NCI-H69 (cell line): ENCODE measurements around the gene CDC5L.
A peak's percentile ranks its signal among the peaks of the same experiment; 100 is the strongest.
"Not testable (repeated sequence)": the region's sequence is repeated elsewhere in the genome, so short reads cannot be mapped to it uniquely, and the experiment has no call there.

Source experiments
- DNase-seq: peaks from one replicate; lab custom pipeline; 2025; lab: John Stamatoyannopoulos, UW

Gene CDC5L

DNA sequence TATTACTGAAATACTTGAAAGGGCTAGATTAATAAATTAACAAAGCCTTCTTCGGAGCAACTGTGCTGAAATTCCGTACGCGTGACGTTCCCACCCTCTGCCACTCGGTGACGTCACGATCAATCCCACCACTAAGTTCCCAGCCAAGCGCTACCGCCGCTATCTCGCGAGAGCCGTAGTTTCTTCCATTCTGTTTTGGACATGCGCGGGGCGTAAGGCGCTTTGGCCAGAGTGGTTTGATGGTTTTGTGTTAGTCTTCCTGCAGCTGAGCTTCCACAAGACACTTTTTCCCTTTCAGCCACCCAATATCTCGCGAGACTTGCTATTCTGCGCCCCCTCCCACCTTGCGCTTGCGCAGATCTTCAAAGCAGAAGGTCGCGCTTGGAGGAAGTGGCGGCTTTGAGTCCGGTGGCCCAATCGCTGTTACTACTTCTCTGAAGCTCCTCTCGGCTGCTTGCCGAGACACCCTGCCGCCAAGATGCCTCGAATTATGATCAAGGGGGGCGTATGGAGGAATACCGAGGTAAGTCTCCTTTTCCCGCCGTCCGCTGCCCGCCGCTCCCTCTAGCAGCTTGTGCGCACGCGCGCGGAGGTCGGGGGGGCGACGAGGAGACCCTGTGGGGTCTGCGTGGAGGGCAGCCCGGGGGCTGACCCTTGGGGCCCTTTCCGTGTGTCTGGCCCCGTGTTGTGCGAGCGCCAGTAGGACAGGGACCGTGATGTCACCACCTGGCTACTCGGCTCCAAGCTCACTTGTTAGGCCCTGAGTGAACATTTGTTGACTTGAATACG is at the start of gene CDC5L:
CDC5L (plus strand) TSS at position 361 of the 789 bp plus-strand sequence; CDS start at position 479, 118 bp downstream.
- DNase-seq: peak; percentile 99

DNA sequence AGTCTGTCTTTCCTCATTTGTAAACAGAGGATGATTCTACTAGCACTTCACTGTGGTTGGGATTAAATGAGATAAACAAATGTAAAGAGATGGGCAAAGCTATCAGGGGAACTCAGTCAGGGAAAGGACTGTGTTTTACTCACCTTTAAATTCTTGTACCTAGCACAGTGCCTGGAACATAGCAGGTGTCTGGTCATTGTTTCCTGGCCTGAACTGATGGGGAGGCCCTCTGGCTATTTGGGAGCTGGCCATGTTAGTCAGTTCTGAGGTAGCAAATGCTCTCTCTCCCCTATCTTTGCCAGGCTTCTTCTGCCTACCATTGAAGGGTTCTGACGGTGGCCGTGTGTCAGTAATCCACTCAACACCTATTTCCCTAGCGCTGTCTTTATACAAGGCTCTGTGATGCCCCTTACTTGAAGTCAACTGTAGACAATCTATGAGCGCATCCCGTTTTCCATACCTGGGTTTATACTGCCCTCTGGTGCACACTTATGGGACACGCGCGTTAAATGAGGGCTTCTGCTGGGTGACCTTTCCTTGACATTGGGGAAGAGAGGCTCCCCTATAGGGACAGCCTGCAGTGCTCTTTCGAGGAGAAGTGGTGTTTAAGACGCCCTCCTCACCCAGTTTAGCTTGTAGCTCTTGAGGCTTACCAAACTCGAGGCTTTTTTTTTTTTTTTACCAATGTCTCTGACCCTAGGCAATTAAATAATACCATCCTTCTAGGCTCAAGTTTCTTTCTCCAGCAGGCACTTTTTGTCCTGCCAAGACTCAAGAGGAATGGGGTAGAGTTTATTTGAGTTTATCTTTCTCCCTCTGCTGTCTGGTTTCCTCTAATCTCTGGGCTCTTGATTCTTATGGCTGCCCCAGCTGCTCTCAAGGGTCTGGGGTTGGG is 49.0 kb upstream of the CDC5L start:
- DNase-seq: peak; percentile 85

- no peak for DNase-seq
Measured at GRCh38 chr6:44339301-44339700, 48.2 kb upstream of the CDC5L start.

DNA sequence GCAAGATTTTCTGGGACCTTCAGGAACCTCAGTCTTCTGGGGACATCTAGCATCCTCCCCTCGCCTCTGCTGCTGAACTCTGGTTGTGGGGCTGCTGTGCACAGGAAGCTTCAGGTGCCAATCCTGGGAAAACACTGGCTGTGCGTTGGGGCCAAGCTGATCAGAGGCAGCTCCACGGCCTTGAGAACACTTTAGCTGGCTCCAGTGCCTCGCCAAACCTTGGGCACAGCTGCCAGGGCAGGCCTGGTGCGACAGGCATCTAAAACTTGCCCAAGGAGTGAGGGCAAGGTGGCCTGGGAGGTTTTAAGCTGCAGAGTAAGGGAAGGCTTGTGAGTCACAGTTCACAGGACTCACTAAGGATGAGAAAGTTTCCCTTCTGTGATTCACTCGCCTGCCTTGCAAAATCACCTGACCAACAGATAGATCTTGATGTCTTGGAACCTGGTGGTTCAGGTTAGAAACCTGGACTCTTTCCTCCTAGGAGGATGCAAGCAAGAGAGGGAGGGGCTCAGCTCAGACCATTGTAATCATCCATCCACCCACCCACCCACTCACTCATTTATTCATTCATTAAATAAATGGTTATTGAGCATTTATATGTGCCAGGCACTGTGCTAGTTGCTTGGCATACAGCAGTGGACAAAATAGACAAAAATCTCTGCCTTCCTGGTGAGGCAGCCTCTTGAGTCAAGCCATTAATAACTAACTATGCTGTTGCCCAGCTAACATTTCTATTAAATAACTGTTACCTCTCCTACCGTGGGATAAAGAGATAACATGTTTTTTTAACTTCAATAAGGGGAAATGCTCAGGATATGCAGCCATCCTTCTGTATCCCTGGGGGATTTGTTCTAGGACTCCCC is 47.5 kb upstream of the CDC5L start:
- DNase-seq: no peak

DNA sequence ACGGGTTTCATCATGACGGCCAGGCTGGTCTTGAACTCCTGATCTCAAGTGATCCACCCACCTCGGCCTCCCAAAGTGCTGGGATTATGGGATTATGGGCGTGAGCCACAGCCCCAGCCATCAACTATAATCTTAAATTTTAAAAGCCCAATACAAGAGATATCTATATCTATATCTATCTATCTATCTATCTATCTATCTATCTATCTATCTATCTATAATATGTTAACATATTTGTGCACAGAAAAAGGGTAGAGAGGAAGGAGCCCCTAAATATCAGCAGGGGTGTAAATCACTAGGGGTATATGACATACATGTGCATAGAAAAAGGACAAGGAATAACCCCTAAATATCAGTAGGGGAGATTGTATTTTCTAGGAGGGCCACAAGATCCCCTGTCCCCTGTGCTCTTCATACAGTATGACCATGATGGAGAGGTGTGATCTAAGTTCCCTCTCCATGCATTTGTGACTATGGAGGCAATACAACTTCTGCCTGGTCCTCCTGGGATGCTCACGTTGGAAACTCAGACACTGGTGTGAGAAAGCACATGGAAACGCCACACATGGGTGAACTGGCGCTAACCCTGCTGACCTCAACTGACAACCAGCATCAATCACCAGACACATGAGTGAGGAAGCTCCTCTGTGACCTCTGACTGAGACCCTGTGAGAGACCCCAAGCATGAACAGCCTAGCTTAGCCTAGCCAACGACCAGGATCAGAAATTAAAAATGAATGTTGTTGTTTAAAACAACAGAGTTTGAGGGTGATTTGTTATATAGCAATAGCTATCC is 46.2 kb upstream of the CDC5L start:
- DNase-seq: no peak

DNA sequence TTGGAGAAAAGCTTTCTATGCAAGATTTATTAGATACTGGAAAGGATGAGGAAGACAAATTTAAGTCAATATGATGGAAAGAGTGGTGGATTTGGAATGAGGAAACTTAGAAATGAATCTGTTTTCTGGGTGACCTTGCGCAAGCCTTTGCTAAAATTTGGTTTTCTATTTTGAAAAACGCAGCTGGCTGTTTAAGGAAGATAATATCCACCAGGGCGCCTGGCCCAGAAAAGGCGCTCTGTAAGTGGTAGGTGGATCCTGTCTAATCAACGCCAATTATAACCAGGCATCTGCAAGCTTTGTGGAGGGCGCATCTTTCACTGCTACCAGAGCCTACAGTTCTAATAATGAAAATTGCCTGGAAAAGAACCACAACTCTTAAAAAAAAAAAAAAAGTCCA is 45.5 kb upstream of the CDC5L start:
- DNase-seq: peak; percentile 80

DNA sequence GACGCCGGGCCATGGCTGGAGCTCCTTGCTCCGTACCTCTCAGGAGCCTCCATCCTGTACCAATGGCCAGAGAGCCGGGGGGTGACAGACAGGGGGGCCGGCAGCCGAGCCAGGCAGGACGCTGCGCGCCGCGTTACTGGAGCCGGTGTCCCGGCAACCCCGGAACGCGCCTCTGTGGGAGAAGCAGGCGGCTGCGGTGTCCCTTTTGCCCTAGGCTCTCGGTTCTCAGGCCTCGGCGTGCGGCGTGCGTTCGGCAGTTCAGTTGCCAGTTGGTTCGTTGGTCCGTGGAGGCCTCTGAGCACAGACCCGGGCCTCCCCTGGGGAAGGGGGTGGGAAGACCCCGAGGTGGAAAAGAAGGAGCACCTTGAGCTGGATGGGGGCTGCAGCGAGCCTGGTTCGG is 45.0 kb upstream of the CDC5L start, which contains the start of gene SPATS1:
SPATS1 (plus strand) TSS at position 162 of the 400 bp plus-strand sequence. CDS start 446 bp downstream, outside the sequence.
- DNase-seq: peak; percentile 80

DNA sequence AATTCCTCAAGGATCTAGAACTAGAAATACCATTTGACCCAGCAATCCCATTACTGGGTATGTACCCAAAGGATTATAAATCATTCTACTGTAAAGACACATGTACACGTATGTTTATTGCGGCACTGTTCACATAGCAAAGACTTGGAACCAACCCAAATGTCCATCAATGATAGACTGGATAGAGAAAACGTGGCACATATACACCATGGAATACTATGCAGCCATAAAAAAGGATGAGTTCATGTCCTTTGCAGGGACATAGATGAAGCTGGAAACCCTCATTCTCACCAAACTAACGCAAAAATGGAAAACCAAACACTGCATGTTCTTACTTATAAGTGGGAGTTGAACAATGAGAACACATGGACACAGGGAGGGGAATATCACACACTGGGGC is 40.7 kb upstream of the CDC5L start:
- not testable (repeated sequence) for DNase-seq

GRCh38 chr6:44349904-44350649 is 37.4 kb upstream of the CDC5L start:
- no peak for DNase-seq

- DNase-seq: not testable (repeated sequence)
Measured at GRCh38 chr6:44350650-44350994, 36.9 kb upstream of the CDC5L start.

GRCh38 chr6:44352259-44352658 is 35.2 kb upstream of the CDC5L start:
- no peak for DNase-seq

DNA sequence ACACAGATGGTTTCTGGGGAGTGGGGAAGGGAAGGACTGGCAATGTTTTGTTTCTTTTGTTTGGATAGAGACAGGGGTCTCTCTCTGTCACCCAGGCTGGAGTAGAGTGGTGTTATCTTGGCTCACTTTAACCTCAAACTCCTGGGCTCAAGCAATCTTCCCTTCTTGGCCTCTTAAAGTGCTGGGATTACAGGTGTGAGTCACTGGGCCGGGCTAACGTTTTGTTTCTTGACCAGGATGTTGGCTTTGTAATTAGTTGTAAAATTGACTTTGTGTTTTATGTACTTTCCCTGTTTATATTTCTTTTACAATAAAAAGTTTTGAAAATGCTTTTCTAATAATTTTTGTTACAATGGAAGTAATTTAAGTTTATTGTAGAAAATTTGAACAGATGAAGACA is 34.2 kb upstream of the CDC5L start:
- no peak for DNase-seq

DNA sequence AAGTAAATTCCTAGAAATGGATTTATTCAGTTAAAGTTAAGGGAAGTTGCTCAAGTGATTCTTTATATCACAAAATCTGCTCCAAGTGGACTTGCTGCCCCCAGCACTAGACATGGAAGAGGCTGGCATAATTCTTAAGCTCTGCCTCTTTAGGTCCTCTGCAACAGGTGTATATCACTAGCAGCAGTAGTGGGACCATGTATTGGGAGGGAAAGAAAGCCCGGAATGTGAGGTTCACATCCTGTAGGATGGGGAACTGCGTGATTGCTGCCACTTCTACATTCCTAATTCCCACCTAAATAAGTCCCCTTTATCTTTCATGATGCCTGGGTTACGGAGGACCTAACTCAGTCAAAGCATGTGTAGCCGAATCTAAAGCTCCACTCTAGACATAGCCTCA is 31.9 kb upstream of the CDC5L start:
- DNase-seq: no peak

- no peak for DNase-seq
Measured at GRCh38 chr6:44356487-44356886, 31.0 kb upstream of the CDC5L start.

DNA sequence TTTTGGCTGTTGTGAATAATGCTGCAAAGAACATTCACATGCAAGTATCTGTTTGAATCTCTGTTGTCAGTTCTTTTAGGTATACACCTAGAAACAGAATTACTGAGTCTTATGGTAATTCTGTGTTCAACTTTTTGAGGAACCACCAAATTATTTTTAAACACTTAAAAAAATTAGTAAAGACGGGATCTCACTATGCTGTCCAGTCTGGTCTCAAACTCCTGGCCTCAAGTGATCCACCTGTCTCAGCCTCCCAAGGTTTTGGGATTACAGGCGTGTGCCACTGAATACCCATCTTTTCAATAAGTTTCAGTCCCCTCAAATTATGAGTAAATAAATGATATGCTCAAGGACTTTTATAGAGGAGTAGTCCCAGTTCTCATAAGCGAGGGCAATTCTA is 27.5 kb upstream of the CDC5L start:
- no peak for DNase-seq

DNA sequence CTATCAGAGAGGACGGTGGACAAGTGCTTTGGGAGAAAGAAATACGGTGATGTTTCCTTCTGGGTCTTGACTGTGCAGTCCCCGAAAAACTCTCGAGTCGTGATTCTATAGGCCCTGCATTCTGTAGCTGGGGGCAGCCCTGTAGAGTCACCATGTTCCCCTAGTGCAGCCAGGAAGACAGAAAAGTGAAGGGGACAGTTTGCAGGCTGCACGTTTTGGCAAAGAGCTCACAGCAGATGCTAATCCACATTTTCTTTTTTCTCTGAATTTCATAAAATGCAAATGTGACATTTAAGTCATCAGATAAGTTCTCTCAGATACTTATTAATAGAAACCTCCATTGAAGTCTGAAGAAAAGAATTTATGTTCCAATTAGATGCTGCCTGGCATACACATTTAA is 25.6 kb upstream of the CDC5L start:
- DNase-seq: no peak

DNA sequence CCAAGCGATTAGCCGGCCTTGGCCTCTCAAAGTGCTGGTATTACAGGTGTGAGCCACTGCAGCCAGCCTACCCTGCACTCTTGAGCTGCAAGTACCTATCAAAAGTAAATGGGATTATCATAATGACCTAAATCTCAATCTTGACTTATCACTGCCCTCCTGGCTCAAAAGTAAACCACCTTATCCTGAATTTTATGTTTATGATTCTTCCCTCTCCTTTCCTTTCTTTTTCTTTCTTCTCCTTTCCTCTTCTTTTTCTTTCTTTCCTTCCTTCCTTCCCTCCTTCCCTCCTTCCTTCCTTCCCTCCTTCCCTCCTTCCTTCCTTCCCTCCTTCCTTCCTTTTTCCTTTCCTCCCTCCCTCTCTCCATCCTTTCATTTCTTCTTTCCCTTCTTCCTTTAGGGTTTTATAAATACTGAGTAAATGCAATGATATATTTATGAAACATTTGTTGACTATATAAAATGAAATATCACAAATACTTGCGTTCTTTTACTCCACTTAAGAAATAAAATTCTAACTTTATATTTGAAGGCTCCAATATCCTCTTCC is 24.1 kb upstream of the CDC5L start:
- no peak for DNase-seq

GRCh38 chr6:44366781-44367180 is 20.7 kb upstream of the CDC5L start:
- DNase-seq: no peak

DNA sequence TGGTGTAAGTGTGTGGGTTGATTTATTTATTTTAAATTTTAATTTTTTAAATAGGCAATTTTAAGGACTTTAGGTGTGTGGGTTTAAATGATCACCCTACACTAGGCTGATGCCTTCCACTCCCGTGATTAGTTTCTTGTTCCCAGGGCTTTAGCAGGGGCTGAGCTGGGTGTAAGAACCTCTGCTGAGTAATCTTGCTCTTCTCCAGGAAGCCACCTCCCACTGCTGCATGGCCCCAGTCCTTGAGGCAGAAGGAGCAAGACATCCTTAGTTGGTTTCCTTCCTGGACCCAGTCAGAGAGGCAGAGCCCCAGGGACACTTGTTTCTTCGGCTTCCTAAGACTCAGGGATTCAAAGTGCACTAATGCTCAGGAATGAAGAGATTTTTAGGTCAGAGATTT is 19.8 kb upstream of the CDC5L start:
- no peak for DNase-seq

- no peak for DNase-seq
Measured at GRCh38 chr6:44373051-44373450, 14.5 kb upstream of the CDC5L start.
